ENCODE results near the gene EFNA4.

- TF ChIP-seq GATA2 (IDR thresholded peaks at IDR 0.05; ENCODE audit: low read depth, low read length) (no peak), GATA3 (IDR thresholded peaks at IDR 0.05; ENCODE audit: low read depth, low read length) (no peak)
Measured at GRCh38 chr1:155050560-155051341, 12.8 kb upstream of the EFNA4 start, which contains the start of gene ADAM15.
